ENCODE data around the gene VEGFD. TPM values are rescaled to one million over a fixed set of nuclear protein-coding genes. Genes with fewer than 3 reads are reported as not detected.
"Not testable (repeated sequence)": the region's sequence is repeated elsewhere in the genome, so short reads cannot be mapped to it uniquely, and the experiment has no call there.

Gene VEGFD
- total and polyA plus RNA-seq, 2 donors from 2014 or later, result 1.2 to 1.5 TPM

- intact Hi-C loops (cut with DNase I), result no loop called here
Measured at GRCh38 chrX:15311119-15311518, 73.1 kb downstream of the VEGFD start.

GRCh38 chrX:15310117-15310516 is 74.1 kb downstream of the VEGFD start:
- peak overlapping the region in 1 of 2 donors; percentile 47 for H3K27ac ChIP-seq (ENCODE audit: low read depth in 2 of 2, low read length in 2 of 2)
- FAIRE-seq (peak; percentile 91), DNase-seq (peak in 2 of 5 donors; percentile 50 to 83)
- H3K27me3 ChIP-seq (ENCODE audit: control insufficient read depth, insufficient read depth, low read length), result no peaks in the 10 kb centered on the region
- no peaks in the 10 kb centered on the region for H3K36me3 ChIP-seq (ENCODE audit: control insufficient read depth in 2 of 3, insufficient read depth in 3 of 3, low read length in 3 of 3)
- no peak overlapping the region for H3K9ac ChIP-seq (ENCODE audit: low read length in 3 of 3)
- H3K9me3 ChIP-seq (ENCODE audit: control insufficient read depth in 2 of 3, insufficient read depth in 1 of 3, low read length in 3 of 3), result no peaks in the 10 kb centered on the region
- TF ChIP-seq CTCF (IDR thresholded peaks at IDR 0.05; ENCODE audit: borderline replicate concordance, extremely low read depth, insufficient read depth), result no peak
- H3K4me3 ChIP-seq (ENCODE audit: low read length in 3 of 3), result no peak overlapping the region
- no peaks in the 10 kb centered on the region for H3K4me1 ChIP-seq (ENCODE audit: control insufficient read depth in 2 of 3, insufficient read depth in 2 of 3, low read depth in 1 of 3, low read length in 3 of 3)
- intact Hi-C loops (cut with DNase I), result no loop called here

More at GRCh38 chrX:15311119-15311518, 73.1 kb downstream of the VEGFD start:
- no peak for TF ChIP-seq CTCF (IDR thresholded peaks at IDR 0.05; ENCODE audit: borderline replicate concordance, extremely low read depth, insufficient read depth)
- FAIRE-seq, result no peak
- H3K9ac ChIP-seq (ENCODE audit: low read length in 3 of 3), result no peak overlapping the region
- H3K27me3 ChIP-seq (ENCODE audit: control insufficient read depth, insufficient read depth, low read length), result no peaks in the 10 kb centered on the region
- no peaks in the 10 kb centered on the region for H3K36me3 ChIP-seq (ENCODE audit: control insufficient read depth in 2 of 3, insufficient read depth in 3 of 3, low read length in 3 of 3)
- H3K9me3 ChIP-seq (ENCODE audit: control insufficient read depth in 2 of 3, insufficient read depth in 1 of 3, low read length in 3 of 3), result no peaks in the 10 kb centered on the region
- H3K4me1 ChIP-seq (ENCODE audit: control insufficient read depth in 2 of 3, insufficient read depth in 2 of 3, low read depth in 1 of 3, low read length in 3 of 3), result no peaks in the 10 kb centered on the region
- no peak overlapping the region for H3K4me3 ChIP-seq (ENCODE audit: low read length in 3 of 3)
- DNase-seq, result no peak
- H3K27ac ChIP-seq (ENCODE audit: low read depth in 2 of 2, low read length in 2 of 2), result no peak overlapping the region

GRCh38 chrX:15305899-15306298 is 78.3 kb downstream of the VEGFD start:
- H3K27me3 ChIP-seq (ENCODE audit: control insufficient read depth, insufficient read depth, low read length); H3K9ac ChIP-seq (ENCODE audit: low read length in 3 of 3); H3K4me1 ChIP-seq (ENCODE audit: control insufficient read depth in 2 of 3, insufficient read depth in 2 of 3, low read depth in 1 of 3, low read length in 3 of 3); FAIRE-seq; intact Hi-C loops (cut with DNase I); H3K9me3 ChIP-seq (ENCODE audit: control insufficient read depth in 2 of 3, insufficient read depth in 1 of 3, low read length in 3 of 3); H3K4me3 ChIP-seq (ENCODE audit: low read length in 3 of 3); H3K27ac ChIP-seq (ENCODE audit: low read depth in 2 of 2, low read length in 2 of 2); DNase-seq; H3K36me3 ChIP-seq (ENCODE audit: control insufficient read depth in 2 of 3, insufficient read depth in 3 of 3, low read length in 3 of 3): not testable (repeated sequence)

- Histone ChIP-seq H3K9me3 (ENCODE audit: control insufficient read depth in 2 of 3, insufficient read depth in 1 of 3, low read length in 3 of 3) (no peaks in the 10 kb centered on the region), H3K9ac (ENCODE audit: low read length in 3 of 3) (no peak overlapping the region), H3K27ac (ENCODE audit: low read depth in 2 of 2, low read length in 2 of 2) (no peak overlapping the region), H3K36me3 (ENCODE audit: control insufficient read depth in 2 of 3, insufficient read depth in 3 of 3, low read length in 3 of 3) (no peaks in the 10 kb centered on the region), H3K4me3 (ENCODE audit: low read length in 3 of 3) (no peak overlapping the region), H3K27me3 (ENCODE audit: control insufficient read depth, insufficient read depth, low read length) (peaks cover 2% of the 10 kb centered on the region), H3K4me1 (ENCODE audit: control insufficient read depth in 2 of 3, insufficient read depth in 2 of 3, low read depth in 1 of 3, low read length in 3 of 3) (peaks cover 0 to 7% (median 0%) of the 10 kb centered on the region in 3 donors)
- DNase-seq (peak in 3 of 5 donors; percentile 24 to 47 (median 36)), FAIRE-seq (no peak)
- intact Hi-C loops (cut with DNase I), result no loop called here
- no peak for TF ChIP-seq CTCF (IDR thresholded peaks at IDR 0.05; ENCODE audit: borderline replicate concordance, extremely low read depth, insufficient read depth)
Measured at GRCh38 chrX:15301924-15302323, 82.3 kb downstream of the VEGFD start.
